ENCODE measurements around the gene DPH5.

The DPH5 gene

GRCh38 chr1:100942304-100943046 lies 83.1 kb downstream of the DPH5 start:
- no peak for DNase-seq (ENCODE audit: low read depth, low spot score)

DNA sequence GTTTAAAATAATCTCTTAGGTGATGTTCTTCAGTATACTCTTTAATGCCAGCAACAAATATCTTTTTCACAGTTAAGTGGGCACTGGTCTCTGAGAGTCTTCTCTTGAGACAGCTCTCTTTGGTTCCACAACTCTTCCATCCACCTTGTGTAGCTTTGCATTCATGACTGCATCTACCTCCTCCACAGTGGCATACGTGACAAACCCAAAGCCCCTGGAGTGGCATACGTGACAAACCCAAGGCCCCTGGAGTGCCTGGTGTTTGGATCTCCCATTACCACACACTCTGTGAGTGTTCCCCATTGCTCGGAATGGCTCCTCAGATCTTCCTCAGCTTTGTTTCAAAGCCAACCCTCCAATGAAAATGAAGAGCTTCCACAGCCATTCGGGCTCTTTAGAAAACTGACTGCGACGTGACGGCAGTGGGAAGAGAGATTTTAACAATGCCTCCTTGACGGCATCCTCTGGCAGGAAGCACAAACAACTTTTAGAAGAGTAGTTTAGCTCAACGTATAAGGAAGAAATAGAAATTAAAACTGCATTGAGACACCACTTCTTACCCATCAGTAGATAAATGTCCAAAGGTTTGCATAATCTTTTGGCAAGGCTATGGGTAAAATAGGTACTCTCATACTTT lies 83.9 kb downstream of the DPH5 start:
- no peak for DNase-seq (ENCODE audit: low read depth, low spot score)

GRCh38 chr1:100941098-100941527 lies 84.5 kb downstream of the DPH5 start:
- DNase-seq (ENCODE audit: low read depth, low spot score), result no peak

Data from iPS DF 19.7 (cell line).